Urinary bladder (tissue), 4 donors: ENCODE results near the gene PPIB. TPM values are rescaled to one million over a fixed set of nuclear protein-coding genes. Genes with fewer than 3 reads are reported as not detected.

Experiments used
- DNase-seq: peaks from one replicate; pipeline ENCODE4 v3.0.0-alpha.2; 2015; ENCODE audit errors: extremely low spot score
- H3K27ac ChIP-seq: one replicate; pipeline ENCODE4 v1.5.1; 2013; ENCODE audit warnings: low read depth, mild to moderate bottlenecking, moderate library complexity
- H3K36me3 ChIP-seq: one replicate; pipeline ENCODE4 v1.6.1; 2013; ENCODE audit warnings: mild to moderate bottlenecking, moderate library complexity; ENCODE audit not compliant: insufficient read depth
- H3K4me1 ChIP-seq: one replicate; pipeline ENCODE4 v1.6.1; 2013; ENCODE audit warnings: mild to moderate bottlenecking, moderate library complexity; ENCODE audit not compliant: insufficient read depth
- H3K4me3 ChIP-seq: one replicate; pipeline ENCODE4 v1.5.1; 2013; ENCODE audit warnings: low read depth, low read length
- WGBS: extraction: QIAGEN DNeasy Blood & Tissue Kit; methylation state at CpG from one replicate; pipeline ENCODE4 v1.1.7; 2013; 5-methylcytosine and 5-hydroxymethylcytosine counted together
- polyA plus RNA-seq: library from polyadenylated mRNA; stranded (reverse); fragments of 200-250 nt; gene quantifications from one replicate; pipeline ENCODE4 v1.2.3, GENCODE V29; 2013
- total RNA-seq: library from RNA; depleted of rRNA; stranded (reverse); fragments of >200 nt; gene quantifications from one replicate; pipeline ENCODE4 v1.2.3, GENCODE V29; 2014
- donor health status: healthy with polysubstance abuse.
- donor health status: healthy.

The PPIB gene
- total and polyA plus RNA-seq, 2 donors = 309 to 420 TPM

DNA sequence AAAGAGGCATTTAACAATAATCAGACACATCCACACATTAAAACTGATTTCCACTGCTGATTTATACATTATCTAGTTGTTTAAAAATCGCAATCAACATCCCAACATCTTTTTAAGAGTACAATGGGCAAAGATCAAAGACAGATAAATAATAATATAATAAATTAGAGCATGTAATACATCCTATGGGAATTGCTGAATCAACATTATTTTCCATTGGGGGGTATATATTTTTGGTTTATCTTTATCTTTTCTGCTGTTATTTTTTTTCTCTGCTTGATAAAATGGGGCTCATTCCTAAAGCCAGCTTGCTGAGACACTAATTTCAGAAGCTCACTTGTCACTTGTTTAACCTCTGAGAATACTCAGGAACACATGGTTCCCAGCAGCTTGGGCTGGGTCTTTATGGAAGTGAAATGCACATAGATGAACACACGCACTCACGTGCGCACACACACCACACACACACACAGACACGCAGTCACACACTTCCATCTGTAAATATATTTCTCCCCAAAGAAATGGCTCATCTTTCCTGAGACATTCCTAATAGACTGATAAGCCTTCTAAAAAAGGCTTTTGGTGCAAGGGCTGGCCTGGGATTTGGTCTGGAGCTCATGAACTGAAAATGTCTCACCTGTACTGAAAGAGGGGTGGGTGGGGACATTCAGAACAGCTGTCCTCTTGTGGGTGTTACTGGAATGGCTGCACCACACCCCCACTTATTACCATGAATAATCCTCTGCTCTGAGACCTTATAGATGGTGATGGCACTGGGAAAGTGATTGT is 3.5 kb upstream of the PPIB start:
- no peak overlapping the region for H3K27ac ChIP-seq
- DNase-seq = no peak
- H3K4me1 ChIP-seq = peaks cover 2% of the 10 kb centered on the region
- no peak overlapping the region for H3K4me3 ChIP-seq
- no peaks in the 10 kb centered on the region for H3K36me3 ChIP-seq
- WGBS = 85% methylated on average over 5 of the region's 5 CpGs

DNA sequence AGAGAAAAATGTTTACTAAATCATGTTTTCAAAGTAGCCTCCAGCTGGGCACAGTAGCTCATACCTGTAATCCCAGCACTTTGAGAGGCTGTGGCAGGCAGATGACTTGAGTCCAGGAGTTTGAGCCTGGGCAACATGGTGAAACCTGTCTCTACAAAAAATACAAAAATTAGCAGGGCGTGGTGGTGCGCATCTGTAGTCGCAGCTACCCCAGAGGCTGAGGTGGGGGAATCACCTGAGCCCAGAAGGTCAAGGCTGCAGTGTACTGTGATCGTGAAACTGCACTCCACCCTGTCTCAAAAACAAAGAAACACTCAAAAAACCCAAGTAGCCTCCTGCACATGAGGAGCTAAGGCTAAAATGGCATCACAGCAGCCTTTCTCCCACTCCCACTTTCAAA is 1.6 kb upstream of the PPIB start:
- H3K36me3 ChIP-seq = no peaks in the 10 kb centered on the region
- DNase-seq = no peak
- H3K4me3 ChIP-seq = no peak overlapping the region
- H3K4me1 ChIP-seq = peaks cover 2% of the 10 kb centered on the region
- H3K27ac ChIP-seq = no peak overlapping the region
- WGBS = 92% methylated on average over 4 of the region's 4 CpGs

DNA sequence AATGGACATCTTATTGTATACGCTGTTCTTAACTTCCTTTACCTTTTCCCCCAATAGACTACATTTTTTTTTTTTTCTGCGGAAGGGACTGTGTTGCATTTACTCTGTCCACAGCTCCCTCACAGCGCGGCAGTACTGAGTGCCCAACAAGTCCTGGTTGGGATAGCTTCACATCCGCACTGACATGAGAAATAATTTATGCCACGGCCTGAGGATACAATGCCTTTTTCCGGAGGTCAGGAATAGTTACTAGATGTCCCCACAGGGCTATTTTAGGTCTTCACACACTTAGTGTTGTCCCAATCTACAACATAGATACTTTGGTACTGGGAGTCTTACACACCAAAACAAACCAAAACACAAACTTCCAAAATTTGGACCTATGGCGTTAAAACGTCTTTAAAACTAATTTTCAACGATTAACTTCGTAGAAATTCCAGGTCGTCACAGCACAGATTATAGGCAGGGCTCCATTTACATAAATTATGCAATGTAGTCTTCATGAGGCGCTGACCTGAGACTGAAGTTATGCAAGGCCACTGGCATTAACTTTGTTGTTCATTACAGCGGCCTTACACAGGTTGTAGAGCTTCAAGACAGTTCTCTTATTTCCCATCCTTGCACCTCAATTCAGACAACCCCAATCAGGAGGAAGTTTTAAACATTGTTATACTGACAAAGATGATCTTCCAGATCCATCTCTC is 989 bp upstream of the PPIB start:
- no peaks in the 10 kb centered on the region for H3K36me3 ChIP-seq
- H3K27ac ChIP-seq = peak overlapping the region; percentile 87
- peaks cover 2% of the 10 kb centered on the region for H3K4me1 ChIP-seq
- no peak for DNase-seq
- 42% methylated on average over 14 of the region's 14 CpGs for WGBS
- peak overlapping the region; percentile 31 for H3K4me3 ChIP-seq

DNA sequence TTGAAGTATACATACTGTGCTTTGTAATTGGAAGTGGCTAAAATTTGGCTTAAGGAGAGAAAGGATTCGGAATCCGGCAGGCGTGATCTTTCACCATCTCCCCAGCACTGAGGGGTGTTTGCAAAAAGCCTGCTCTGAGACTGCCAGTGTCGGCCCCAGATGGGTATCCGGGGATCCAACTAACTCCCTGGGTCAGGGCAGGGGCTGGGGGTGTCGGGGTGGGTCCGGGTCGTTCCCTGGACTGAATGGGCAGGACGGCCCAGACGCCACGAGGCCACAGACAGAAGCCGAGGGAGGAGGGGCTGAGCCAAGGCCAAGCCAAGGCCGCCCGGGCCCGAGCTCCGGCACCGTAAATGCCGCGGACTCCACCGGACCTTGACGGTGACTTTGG is 349 bp downstream of the PPIB start:
- WGBS = 1% methylated on average over 21 of the region's 21 CpGs
- no peak for DNase-seq

DNA sequence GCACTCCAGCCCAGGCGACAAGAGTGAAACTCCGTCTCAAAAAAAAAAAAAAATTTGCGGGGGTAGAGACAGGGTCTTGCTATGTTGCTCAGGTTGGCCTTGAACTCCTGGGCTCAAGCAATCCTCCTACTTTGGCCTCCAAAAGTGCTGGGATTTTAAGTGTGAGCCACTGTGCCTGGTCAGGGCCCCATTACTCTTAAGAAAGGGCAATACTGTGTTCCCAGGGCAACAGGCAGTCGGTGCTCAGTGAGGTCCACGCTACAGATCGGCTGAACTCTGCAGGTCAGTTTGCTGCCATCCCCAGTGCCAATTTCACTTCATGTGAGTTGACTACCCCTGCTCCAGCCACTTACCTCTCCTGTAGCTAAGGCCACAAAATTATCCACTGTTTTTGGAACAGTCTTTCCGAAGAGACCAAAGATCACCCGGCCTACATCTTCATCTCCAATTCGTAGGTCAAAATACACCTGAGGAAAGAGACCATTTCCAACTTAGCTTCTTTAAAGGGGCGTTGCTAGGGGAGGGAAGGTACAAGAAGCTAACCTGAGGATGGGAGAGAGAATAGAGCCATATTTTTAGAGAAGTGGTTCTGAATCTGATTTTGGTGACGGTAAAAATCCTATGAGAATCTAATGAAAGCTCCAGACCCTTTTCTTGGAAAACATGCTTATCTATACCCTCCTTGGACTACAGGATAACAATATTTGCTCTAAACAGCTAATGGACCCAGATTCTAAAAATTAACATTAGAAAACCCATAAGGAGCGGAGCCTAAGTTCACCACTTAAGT is 939 bp downstream of the PPIB start:
- 59% methylated on average over 12 of the region's 12 CpGs for WGBS
- Histone ChIP-seq H3K4me3 (peak overlapping the region; percentile 81), H3K36me3 (peaks cover 3% of the 10 kb centered on the region), H3K4me1 (peaks cover 2% of the 10 kb centered on the region), H3K27ac (no peak overlapping the region)
- no peak for DNase-seq

More for the DNA sequence above, 349 bp downstream of the PPIB start:
- Histone ChIP-seq H3K4me1 (peaks cover 2% of the 10 kb centered on the region), H3K4me3 (peak overlapping the region; percentile 81), H3K27ac (peak overlapping the region; percentile 87), H3K36me3 (peaks cover 3% of the 10 kb centered on the region)

DNA sequence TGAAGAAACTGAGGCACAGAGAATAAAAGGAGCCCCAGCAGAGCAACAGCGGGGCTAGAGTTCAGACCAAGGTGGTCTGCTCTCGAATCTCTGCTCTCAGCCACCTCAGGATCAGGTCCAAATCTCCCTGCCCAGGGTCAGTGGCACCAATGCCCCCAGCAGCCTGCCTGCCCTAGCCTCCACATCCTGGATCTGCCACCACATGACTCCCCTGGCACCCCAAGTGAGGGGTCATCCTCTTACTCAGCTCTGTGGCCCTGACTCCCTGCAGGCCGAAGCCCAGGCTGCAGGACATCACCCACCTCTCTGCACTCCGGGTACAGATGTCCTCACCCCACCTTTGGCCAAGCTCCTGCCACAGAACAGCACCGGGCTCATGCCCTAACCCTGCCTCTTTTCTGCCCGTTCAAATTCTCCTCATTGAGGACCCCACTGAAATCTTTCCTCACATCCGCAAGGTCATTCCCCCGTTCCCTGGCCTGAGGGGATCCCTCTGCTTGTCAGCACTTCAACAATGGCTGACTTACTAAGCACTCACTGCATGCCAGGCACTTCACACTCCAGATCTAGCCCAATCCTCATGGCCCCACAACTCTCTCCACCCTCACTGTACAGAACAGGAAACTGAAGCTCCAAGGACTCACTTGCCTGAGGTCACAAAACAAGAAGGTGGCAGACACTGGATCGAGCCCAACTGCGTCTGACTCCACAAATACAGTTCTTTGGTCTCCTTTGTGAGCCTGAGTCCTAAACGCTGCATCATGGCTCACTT is 4.3 kb downstream of the PPIB start:
- peaks cover 11% of the 10 kb centered on the region for H3K36me3 ChIP-seq
- peaks cover 2% of the 10 kb centered on the region for H3K4me1 ChIP-seq
- no peak overlapping the region for H3K27ac ChIP-seq
- H3K4me3 ChIP-seq = no peak overlapping the region
- DNase-seq = no peak
- WGBS = 86% methylated on average over 11 of the region's 11 CpGs

DNA sequence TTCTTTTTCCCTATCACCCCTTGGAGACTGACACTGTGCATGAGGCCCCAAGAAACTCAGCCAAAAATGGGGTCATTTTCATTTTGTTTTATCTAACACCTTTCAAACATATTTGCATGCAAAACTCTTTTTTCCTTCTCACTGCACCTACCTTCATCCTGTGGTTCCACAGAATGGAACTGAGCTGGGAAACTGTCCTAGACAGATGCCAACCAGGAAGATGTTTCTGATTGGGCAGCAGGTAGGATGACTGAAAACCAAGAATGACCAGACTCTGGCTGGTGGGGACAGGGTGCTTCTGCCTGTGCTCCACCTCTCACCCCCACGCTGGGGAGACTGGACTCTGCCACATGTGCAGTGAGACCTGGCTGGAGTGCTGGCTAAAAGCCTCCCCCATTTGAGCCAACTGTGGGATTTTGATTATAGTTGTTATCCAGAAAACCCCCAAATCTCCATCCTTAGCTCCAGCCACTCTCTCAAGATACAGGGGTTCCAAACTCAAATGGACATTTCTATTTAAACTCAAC is 5.2 kb downstream of the PPIB start:
- Histone ChIP-seq H3K36me3 (peaks cover 11% of the 10 kb centered on the region), H3K27ac (no peak overlapping the region), H3K4me1 (peaks cover 2% of the 10 kb centered on the region), H3K4me3 (no peak overlapping the region)
- DNase-seq = no peak
- WGBS = 90% methylated on average over 1 of the region's 1 CpG

DNA sequence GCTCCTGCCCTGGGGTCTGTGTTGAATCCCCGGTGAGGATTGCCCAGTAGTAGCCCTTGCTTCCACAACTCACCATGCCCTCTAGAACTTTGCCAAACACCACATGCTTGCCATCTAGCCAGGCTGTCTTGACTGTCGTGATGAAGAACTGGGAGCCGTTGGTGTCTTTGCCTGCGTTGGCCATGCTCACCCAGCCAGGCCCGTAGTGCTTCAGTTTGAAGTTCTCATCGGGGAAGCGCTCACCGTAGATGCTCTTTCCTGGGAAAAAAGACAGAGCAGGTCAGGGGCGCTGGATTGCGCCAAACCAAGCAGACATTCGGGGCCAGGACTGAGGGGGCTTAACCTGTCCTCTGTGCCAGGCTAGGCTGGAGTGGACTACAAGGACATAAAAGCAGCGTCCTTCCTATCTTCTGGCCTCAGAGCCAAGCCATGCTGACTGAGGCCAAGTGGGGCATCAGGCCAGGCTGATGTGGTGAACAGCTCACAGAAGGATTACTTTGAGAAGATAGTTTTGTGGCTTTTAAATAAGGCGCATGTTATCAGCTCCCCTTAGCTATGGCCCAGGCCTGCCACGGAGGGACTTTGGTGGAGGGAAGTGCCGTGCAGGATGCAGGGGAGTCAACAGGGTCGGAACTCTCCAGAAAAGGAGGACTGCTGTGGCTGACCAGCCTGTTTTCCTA is 6.0 kb downstream of the PPIB start:
- no peak overlapping the region for H3K4me3 ChIP-seq
- H3K27ac ChIP-seq = no peak overlapping the region
- peaks cover 2% of the 10 kb centered on the region for H3K4me1 ChIP-seq
- peaks cover 11% of the 10 kb centered on the region for H3K36me3 ChIP-seq
- WGBS = 86% methylated on average over 16 of the region's 16 CpGs
- no peak for DNase-seq

DNA sequence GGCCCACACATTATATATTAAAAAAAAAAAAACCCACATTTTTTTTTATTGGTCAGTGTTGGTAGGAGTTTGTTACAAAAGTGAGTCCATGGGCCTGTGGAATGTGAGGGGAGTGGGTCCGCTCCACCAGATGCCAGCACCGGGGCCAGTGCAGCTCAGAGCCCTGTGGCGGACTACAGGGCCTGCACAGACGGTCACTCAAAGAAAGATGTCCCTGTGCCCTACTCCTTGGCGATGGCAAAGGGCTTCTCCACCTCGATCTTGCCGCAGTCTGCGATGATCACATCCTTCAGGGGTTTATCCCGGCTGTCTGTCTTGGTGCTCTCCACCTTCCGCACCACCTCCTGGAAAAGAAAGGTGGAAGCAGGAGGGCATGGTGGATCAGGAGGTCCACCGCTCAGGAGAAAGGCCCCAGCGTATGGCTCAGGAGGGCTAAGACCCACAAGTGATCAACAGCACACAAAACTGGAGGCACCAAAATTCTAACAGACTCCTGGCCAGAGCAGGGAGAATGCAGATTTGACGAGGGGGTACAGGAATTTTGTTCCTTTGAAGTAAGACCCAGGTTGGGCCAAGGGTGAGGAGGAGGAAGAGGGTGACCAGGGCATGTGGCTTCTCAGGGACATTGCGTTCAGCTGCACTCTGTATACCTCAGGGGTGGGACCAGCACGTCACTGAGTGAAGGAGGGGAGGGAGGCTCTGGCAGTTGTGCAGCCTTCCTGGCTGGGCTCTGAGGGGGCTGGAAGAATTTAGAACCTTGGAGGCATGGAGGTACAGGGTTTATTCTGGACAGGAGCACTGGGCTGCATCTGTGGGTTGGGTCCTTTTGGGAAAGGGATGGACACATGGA is 6.8 kb downstream of the PPIB start:
- no peaks in the 10 kb centered on the region for H3K4me1 ChIP-seq
- H3K36me3 ChIP-seq = peaks cover 11% of the 10 kb centered on the region
- WGBS = 87% methylated on average over 15 of the region's 15 CpGs
- H3K27ac ChIP-seq = no peak overlapping the region
- no peak overlapping the region for H3K4me3 ChIP-seq
- DNase-seq = no peak

DNA sequence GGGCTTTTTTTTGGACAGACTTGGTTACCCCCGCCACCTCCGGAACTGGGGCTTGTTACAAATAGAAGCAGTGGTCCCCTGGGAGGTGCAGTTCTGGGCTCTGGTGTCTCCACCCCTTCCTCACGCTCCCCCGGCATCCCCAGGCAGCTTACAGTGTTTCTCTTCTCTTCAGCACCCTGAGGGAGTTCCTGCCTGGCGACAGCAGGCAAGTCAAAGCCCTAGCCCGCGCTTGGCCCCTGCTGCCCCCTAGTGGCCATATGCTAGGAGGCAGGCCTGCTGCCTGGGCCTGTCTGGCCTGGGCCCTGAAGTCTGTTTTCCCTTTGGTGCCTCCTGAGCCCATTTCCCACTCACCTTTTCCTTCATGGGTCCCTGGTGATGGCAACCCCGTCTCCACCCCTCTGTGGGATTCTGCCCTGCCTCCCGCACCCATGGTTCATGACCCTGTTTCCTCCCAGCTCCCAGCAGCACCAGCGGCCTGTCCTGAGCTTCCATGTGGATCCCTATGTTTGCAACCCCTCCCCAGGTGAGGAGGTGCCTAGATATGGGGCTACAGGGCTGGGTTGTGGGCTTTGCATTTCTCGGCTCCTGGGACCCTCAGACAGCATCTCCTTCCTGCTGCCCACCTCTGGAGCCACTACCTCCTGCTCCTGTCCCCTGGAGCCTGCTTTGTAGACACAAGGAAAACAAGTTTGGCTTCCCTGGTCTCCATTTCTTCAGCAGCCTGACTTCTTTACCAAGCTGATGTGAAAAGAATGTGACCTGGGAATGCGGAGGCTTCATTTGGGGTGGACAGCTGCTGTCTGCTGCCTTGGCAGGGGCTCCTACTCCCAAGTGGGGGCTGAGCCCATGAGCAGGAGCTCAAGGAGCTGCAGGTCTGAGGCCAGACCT is 9.1 kb downstream of the PPIB start:
- WGBS = 18% methylated on average over 12 of the region's 12 CpGs
- DNase-seq = peak; percentile 51
- H3K27ac ChIP-seq = no peak overlapping the region
- no peak overlapping the region for H3K4me3 ChIP-seq
- H3K4me1 ChIP-seq = no peaks in the 10 kb centered on the region
- H3K36me3 ChIP-seq = peaks cover 11% of the 10 kb centered on the region
